ENCODE results near the gene AR.

Gene AR

GRCh38 chrX:67545036-67545821 is 1.4 kb downstream of the AR start:
- Histone ChIP-seq H3K27me3 (ENCODE audit: insufficient read depth, low read length) (peaks cover 5% of the 10 kb centered on the region), H3K4me1 (ENCODE audit: insufficient read depth, low read length) (peaks cover 8% of the 10 kb centered on the region), H3K4me3 (ENCODE audit: low read length) (peak overlapping the region; percentile 61), H2AFZ (ENCODE audit: low read depth, low read length) (peak overlapping the region; percentile 44), H3K9me3 (ENCODE audit: low read length) (no peaks in the 10 kb centered on the region), H3K36me3 (ENCODE audit: insufficient read depth, low read length) (no peaks in the 10 kb centered on the region)

DNA sequence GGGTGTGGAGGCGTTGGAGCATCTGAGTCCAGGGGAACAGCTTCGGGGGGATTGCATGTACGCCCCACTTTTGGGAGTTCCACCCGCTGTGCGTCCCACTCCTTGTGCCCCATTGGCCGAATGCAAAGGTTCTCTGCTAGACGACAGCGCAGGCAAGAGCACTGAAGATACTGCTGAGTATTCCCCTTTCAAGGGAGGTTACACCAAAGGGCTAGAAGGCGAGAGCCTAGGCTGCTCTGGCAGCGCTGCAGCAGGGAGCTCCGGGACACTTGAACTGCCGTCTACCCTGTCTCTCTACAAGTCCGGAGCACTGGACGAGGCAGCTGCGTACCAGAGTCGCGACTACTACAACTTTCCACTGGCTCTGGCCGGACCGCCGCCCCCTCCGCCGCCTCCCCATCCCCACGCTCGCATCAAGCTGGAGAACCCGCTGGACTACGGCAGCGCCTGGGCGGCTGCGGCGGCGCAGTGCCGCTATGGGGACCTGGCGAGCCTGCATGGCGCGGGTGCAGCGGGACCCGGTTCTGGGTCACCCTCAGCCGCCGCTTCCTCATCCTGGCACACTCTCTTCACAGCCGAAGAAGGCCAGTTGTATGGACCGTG is 2.2 kb downstream of the AR start:
- Histone ChIP-seq H3K4me3 (ENCODE audit: low read length) (peak overlapping the region; percentile 61), H3K27me3 (ENCODE audit: insufficient read depth, low read length) (peaks cover 5% of the 10 kb centered on the region), H3K9me3 (ENCODE audit: low read length) (no peaks in the 10 kb centered on the region), H2AFZ (ENCODE audit: low read depth, low read length) (peak overlapping the region; percentile 44), H3K36me3 (ENCODE audit: insufficient read depth, low read length) (no peaks in the 10 kb centered on the region), H3K4me1 (ENCODE audit: insufficient read depth, low read length) (peaks cover 8% of the 10 kb centered on the region)

- Histone ChIP-seq H3K4me1 (ENCODE audit: insufficient read depth, low read length) (peaks cover 8% of the 10 kb centered on the region), H3K36me3 (ENCODE audit: insufficient read depth, low read length) (no peaks in the 10 kb centered on the region), H2AFZ (ENCODE audit: low read depth, low read length) (peak overlapping the region; percentile 10), H3K27me3 (ENCODE audit: insufficient read depth, low read length) (peaks cover 5% of the 10 kb centered on the region), H3K9me3 (ENCODE audit: low read length) (no peaks in the 10 kb centered on the region), H3K4me3 (ENCODE audit: low read length) (peak overlapping the region; percentile 61)
These were observed 2.9 kb downstream of the AR start for GRCh38 chrX:67546496-67547423.

DNA sequence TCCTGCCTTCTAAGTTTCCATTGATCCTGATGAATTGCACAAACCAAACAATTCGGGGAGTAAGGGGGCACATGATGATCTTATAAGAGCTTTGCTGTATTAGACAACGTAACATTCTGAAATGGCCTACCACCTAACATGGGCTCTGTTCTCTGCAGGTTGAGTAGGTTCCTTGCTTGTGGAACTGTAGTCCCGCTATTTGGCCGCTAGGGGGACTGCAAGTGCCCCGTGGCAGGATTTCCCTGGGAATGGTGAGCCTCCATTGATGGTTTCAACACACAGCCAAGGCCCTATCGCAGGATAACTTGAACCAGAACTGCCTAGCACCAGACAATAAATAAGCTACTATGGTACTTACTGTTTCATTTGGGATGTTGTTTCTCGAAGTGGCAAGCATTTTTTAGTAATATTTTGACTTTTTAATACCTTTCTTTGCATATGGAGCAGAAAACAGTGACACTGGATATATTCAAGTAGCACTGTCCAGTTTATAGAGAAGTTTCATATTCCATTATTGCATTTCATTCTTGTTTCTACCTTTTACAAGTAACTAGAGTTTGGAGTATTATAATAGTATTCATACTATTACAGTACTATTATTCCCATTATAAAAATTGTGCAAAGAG is 11.9 kb downstream of the AR start:
- Histone ChIP-seq H3K4me3 (ENCODE audit: low read length) (no peak overlapping the region), H3K9me3 (ENCODE audit: low read length) (no peaks in the 10 kb centered on the region), H3K27me3 (ENCODE audit: insufficient read depth, low read length) (no peaks in the 10 kb centered on the region), H3K36me3 (ENCODE audit: insufficient read depth, low read length) (no peaks in the 10 kb centered on the region), H2AFZ (ENCODE audit: low read depth, low read length) (no peak overlapping the region), H3K4me1 (ENCODE audit: insufficient read depth, low read length) (no peaks in the 10 kb centered on the region)

GRCh38 chrX:67558267-67558666 is 14.4 kb downstream of the AR start:
- H3K4me1 ChIP-seq (ENCODE audit: insufficient read depth, low read length): no peaks in the 10 kb centered on the region
- no peaks in the 10 kb centered on the region for H3K27me3 ChIP-seq (ENCODE audit: insufficient read depth, low read length)
- H3K9me3 ChIP-seq (ENCODE audit: low read length): no peaks in the 10 kb centered on the region
- H3K36me3 ChIP-seq (ENCODE audit: insufficient read depth, low read length): no peaks in the 10 kb centered on the region
- no peak overlapping the region for H2AFZ ChIP-seq (ENCODE audit: low read depth, low read length)
- no peak overlapping the region for H3K4me3 ChIP-seq (ENCODE audit: low read length)

DNA sequence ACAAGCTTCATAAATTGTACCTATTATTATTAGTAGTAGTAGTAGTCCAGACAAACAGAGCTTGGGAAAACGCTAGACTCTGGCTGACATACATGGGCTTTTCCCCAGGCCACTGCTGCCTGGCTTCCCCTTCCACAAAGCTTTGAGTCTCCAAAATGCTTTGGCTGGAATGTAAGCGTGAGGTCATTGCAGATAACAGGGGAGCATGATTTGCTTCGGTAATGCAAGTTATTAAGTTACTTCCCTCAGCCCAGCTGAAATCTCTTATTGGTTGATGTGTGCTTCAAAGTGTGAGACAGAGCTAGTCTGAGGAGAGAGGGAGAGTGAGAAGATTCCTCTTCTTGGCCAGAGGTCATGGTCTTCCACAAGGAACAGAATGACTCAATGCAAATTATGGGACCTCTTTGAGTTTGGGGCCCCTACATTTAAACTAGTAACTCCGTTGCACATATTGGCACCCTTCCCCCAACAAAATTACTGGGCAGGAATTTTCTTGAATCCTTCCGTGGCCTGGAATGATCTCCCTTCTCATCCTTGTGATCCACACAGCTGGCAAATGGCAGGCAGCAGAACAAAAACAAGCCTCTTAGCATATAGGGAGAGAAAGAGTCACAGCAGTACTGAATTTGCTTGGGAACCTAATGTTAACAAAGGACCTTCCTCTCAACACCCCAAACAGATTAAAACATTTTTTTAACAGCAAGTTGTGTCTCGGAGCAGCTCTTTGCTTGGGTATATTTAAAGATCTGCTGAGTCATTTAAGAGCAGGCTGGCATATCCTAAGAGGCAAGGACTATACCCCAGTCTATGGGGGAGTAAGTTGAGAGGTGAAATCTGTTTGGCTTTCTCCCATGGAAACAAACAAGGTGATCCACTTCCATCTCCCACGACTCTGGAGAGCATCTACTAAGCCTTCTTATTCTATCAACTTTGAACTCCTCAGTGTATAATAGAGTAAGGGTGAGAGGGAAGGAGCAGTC is 19.9 kb downstream of the AR start:
- H3K4me3 ChIP-seq (ENCODE audit: low read length): no peak overlapping the region
- no peaks in the 10 kb centered on the region for H3K9me3 ChIP-seq (ENCODE audit: low read length)
- H3K27me3 ChIP-seq (ENCODE audit: insufficient read depth, low read length): no peaks in the 10 kb centered on the region

DNA sequence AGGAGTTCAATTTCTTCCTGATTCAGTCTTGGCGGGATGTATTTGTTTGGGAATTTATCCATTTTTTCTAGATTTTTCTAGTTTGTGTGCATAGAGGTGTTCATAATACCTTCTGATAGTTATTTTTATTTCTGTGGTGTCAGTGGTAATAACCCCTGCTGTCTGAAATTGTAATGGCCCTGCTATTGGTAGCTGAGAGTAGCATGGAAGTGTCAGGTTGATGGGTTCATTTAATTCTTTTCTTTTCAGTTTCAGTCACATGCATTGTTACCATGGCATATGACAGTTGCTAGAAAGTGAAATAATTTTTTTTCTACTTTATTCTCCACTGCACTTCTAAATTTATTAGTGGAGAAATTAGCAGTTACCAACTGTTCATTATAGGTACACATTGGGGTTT is 20.7 kb downstream of the AR start:
- Histone ChIP-seq H3K36me3 (ENCODE audit: insufficient read depth, low read length) (no peaks in the 10 kb centered on the region), H3K4me3 (ENCODE audit: low read length) (no peak overlapping the region), H2AFZ (ENCODE audit: low read depth, low read length) (no peak overlapping the region), H3K4me1 (ENCODE audit: insufficient read depth, low read length) (no peaks in the 10 kb centered on the region), H3K9me3 (ENCODE audit: low read length) (no peaks in the 10 kb centered on the region), H3K27me3 (ENCODE audit: insufficient read depth, low read length) (no peaks in the 10 kb centered on the region)

More for the DNA sequence above, 19.9 kb downstream of the AR start:
- no peak overlapping the region for H2AFZ ChIP-seq (ENCODE audit: low read depth, low read length)
- no peaks in the 10 kb centered on the region for H3K36me3 ChIP-seq (ENCODE audit: insufficient read depth, low read length)
- H3K4me1 ChIP-seq (ENCODE audit: insufficient read depth, low read length): no peaks in the 10 kb centered on the region

DNA sequence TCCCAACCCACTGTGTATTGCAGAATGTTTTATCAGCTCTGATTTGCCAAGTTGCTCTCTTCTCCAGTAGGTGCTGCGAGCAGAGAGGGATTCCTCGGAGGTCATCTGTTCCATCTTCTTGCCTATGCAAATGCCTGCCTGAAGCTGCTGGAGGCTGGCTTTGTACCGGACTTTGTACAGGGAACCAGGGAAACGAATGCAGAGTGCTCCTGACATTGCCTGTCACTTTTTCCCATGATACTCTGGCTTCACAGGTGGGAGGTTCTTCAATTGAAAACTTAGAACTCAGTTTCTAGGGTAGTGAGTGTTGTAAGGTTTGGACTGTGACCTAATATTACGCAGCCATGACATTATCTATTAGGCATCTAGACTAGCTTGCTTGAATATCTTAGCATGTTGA is 24.9 kb downstream of the AR start:
- no peaks in the 10 kb centered on the region for H3K36me3 ChIP-seq (ENCODE audit: insufficient read depth, low read length)
- H3K27me3 ChIP-seq (ENCODE audit: insufficient read depth, low read length): no peaks in the 10 kb centered on the region
- H2AFZ ChIP-seq (ENCODE audit: low read depth, low read length): no peak overlapping the region
- H3K9me3 ChIP-seq (ENCODE audit: low read length): no peaks in the 10 kb centered on the region
- H3K4me3 ChIP-seq (ENCODE audit: low read length): no peak overlapping the region
- H3K4me1 ChIP-seq (ENCODE audit: insufficient read depth, low read length): no peaks in the 10 kb centered on the region

GRCh38 chrX:67570839-67571238 is 27.0 kb downstream of the AR start:
- Histone ChIP-seq H3K4me3 (ENCODE audit: low read length) (no peak overlapping the region), H3K9me3 (ENCODE audit: low read length) (no peaks in the 10 kb centered on the region), H2AFZ (ENCODE audit: low read depth, low read length) (no peak overlapping the region), H3K36me3 (ENCODE audit: insufficient read depth, low read length) (no peaks in the 10 kb centered on the region), H3K27me3 (ENCODE audit: insufficient read depth, low read length) (no peaks in the 10 kb centered on the region), H3K4me1 (ENCODE audit: insufficient read depth, low read length) (no peaks in the 10 kb centered on the region)

GRCh38 chrX:67574696-67575095 is 30.9 kb downstream of the AR start:
- Histone ChIP-seq H3K4me1 (ENCODE audit: insufficient read depth, low read length) (no peaks in the 10 kb centered on the region), H3K4me3 (ENCODE audit: low read length) (no peak overlapping the region), H3K9me3 (ENCODE audit: low read length) (no peaks in the 10 kb centered on the region), H2AFZ (ENCODE audit: low read depth, low read length) (no peak overlapping the region), H3K36me3 (ENCODE audit: insufficient read depth, low read length) (no peaks in the 10 kb centered on the region), H3K27me3 (ENCODE audit: insufficient read depth, low read length) (no peaks in the 10 kb centered on the region)

DNA sequence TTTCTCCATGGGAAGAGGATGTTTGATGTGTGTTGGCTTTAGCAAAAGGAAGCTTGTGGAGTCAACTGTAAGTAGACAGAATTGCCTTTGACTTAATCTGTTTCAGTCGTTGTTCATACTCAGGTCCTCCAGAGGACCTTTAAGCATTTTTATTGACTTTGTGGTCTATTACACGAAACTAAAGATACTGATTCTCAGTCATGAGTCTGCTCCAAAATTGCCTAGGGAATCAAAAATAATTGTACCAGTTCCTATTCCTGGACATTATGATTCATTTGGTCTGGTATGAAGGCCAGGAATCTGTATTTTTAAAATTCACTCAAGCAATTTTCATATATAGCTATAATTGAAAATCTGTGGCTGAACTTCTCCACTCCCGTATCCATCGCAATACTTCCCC is 38.6 kb downstream of the AR start:
- H3K4me1 ChIP-seq (ENCODE audit: insufficient read depth, low read length): no peaks in the 10 kb centered on the region
- no peaks in the 10 kb centered on the region for H3K27me3 ChIP-seq (ENCODE audit: insufficient read depth, low read length)
- H2AFZ ChIP-seq (ENCODE audit: low read depth, low read length): no peak overlapping the region
- H3K9me3 ChIP-seq (ENCODE audit: low read length): no peaks in the 10 kb centered on the region
- H3K36me3 ChIP-seq (ENCODE audit: insufficient read depth, low read length): no peaks in the 10 kb centered on the region
- no peak overlapping the region for H3K4me3 ChIP-seq (ENCODE audit: low read length)

GRCh38 chrX:67583171-67583570 is 39.4 kb downstream of the AR start:
- H3K4me1 ChIP-seq (ENCODE audit: insufficient read depth, low read length): no peaks in the 10 kb centered on the region
- no peaks in the 10 kb centered on the region for H3K9me3 ChIP-seq (ENCODE audit: low read length)
- no peak overlapping the region for H3K4me3 ChIP-seq (ENCODE audit: low read length)
- no peaks in the 10 kb centered on the region for H3K27me3 ChIP-seq (ENCODE audit: insufficient read depth, low read length)
- no peaks in the 10 kb centered on the region for H3K36me3 ChIP-seq (ENCODE audit: insufficient read depth, low read length)
- H2AFZ ChIP-seq (ENCODE audit: low read depth, low read length): no peak overlapping the region

Data from neuron (in vitro differentiated cells).